SKM-1 treated with dmso at 0.1 percent for 144 hours (cell line): ENCODE measurements around the gene FAM149A.

Experiments
- DNase-seq: peaks from one replicate; lab custom pipeline; 2025; ENCODE audit not compliant: unreplicated experiment; lab: John Stamatoyannopoulos, UW

FAM149A gene

GRCh38 chr4:186104114-186104889, at the start of gene FAM149A:
TSS of gene FAM149A (plus strand) at chr4:186104704.
- peak; percentile 62 for DNase-seq

GRCh38 chr4:186058253-186058979, 46.1 kb upstream of the FAM149A start:
- DNase-seq: no peak

- DNase-seq: no peak
Observed at GRCh38 chr4:186058980-186059316, 45.6 kb upstream of the FAM149A start.

- no peak for DNase-seq
Observed at GRCh38 chr4:186061921-186062320, 42.6 kb upstream of the FAM149A start.

GRCh38 chr4:186067757-186068385, 36.6 kb upstream of the FAM149A start:
- peak; percentile 53 for DNase-seq

GRCh38 chr4:186068581-186069348, 35.7 kb upstream of the FAM149A start, which contains the start of gene TLR3:
TSS of gene TLR3 (plus strand) at chr4:186069156. CDS start at chr4:186076620, 7,464 bp downstream.
- no peak for DNase-seq

- DNase-seq: no peak
Observed at GRCh38 chr4:186069729-186070128, 34.8 kb upstream of the FAM149A start.

- no peak for DNase-seq
Observed at GRCh38 chr4:186072516-186072915, 32.0 kb upstream of the FAM149A start.

GRCh38 chr4:186074189-186074588, 30.3 kb upstream of the FAM149A start:
- DNase-seq: no peak

GRCh38 chr4:186078981-186079638, 25.4 kb upstream of the FAM149A start:
- no peak for DNase-seq

- no peak for DNase-seq
Observed at GRCh38 chr4:186079694-186080093, 24.8 kb upstream of the FAM149A start.

GRCh38 chr4:186081202-186081807, 23.2 kb upstream of the FAM149A start:
- DNase-seq: no peak

GRCh38 chr4:186082221-186082620, 22.3 kb upstream of the FAM149A start:
- no peak for DNase-seq

- DNase-seq: no peak
Observed at GRCh38 chr4:186088523-186088922, 16.0 kb upstream of the FAM149A start.

- no peak for DNase-seq
Observed at GRCh38 chr4:186092296-186092695, 12.2 kb upstream of the FAM149A start.

GRCh38 chr4:186095406-186095805, 9.1 kb upstream of the FAM149A start:
- no peak for DNase-seq

- no peak for DNase-seq
Observed at GRCh38 chr4:186096681-186097165, 7.8 kb upstream of the FAM149A start.

- no peak for DNase-seq
Observed at GRCh38 chr4:186097386-186097785, 7.1 kb upstream of the FAM149A start.

GRCh38 chr4:186102931-186103330, 1.6 kb upstream of the FAM149A start:
- no peak for DNase-seq
